ENCODE results near the gene AMFR.

AMFR gene

GRCh38 chr16:56360117-56361008 lies 65.0 kb downstream of the AMFR start:
- no peak for DNase-seq

GRCh38 chr16:56357765-56358322 lies 67.5 kb downstream of the AMFR start:
- DNase-seq = no peak

GRCh38 chr16:56357241-56357764 lies 68.0 kb downstream of the AMFR start:
- no peak for DNase-seq

GRCh38 chr16:56356276-56357240 lies 68.8 kb downstream of the AMFR start:
- DNase-seq = peak; percentile 61 to 64

- DNase-seq = no peak
Observed at GRCh38 chr16:56355786-56356275, 69.5 kb downstream of the AMFR start.

- peak in 1 of 2 donors; percentile 4 for DNase-seq
Observed at GRCh38 chr16:56355221-56355620, 70.1 kb downstream of the AMFR start.

- DNase-seq = peak in 1 of 2 donors; percentile 3
Observed at GRCh38 chr16:56354746-56355145, 70.6 kb downstream of the AMFR start.

GRCh38 chr16:56354016-56354415 lies 71.3 kb downstream of the AMFR start:
- peak in 1 of 2 donors; percentile 3 for DNase-seq

GRCh38 chr16:56353054-56353921 lies 72.1 kb downstream of the AMFR start:
- DNase-seq = peak in 1 of 2 donors; percentile 7

- peak in 1 of 2 donors; percentile 8 for DNase-seq
Observed at GRCh38 chr16:56352351-56353053, 72.8 kb downstream of the AMFR start.

- no peak for DNase-seq
Observed at GRCh38 chr16:56351481-56351880, 73.9 kb downstream of the AMFR start.

GRCh38 chr16:56350491-56351405 lies 74.6 kb downstream of the AMFR start:
- DNase-seq = no peak

- no peak for DNase-seq
Observed at GRCh38 chr16:56349711-56350161, 75.6 kb downstream of the AMFR start.

GRCh38 chr16:56349086-56349415 lies 76.3 kb downstream of the AMFR start:
- DNase-seq = no peak

GRCh38 chr16:56348168-56349085 lies 76.9 kb downstream of the AMFR start:
- no peak for DNase-seq

GRCh38 chr16:56347670-56348069 lies 77.7 kb downstream of the AMFR start:
- no peak for DNase-seq

- DNase-seq = no peak
Observed at GRCh38 chr16:56347166-56347565, 78.2 kb downstream of the AMFR start.

GRCh38 chr16:56346131-56346890 lies 79.0 kb downstream of the AMFR start:
- no peak for DNase-seq
